KMS-11 (cell line): ENCODE data around the gene CACNA2D2.

Experiments used
- H2AFZ ChIP-seq: fragments of 200-600 bp; sonication (generic); 2 replicates; pipeline ENCODE4 v1.6.1; 2016; ENCODE audit warnings: antibody characterized with exemption, mixed run types, low read depth
- H3K27ac ChIP-seq: fragments of 200-600 bp; sonication (generic); 2 replicates; pipeline ENCODE4 v1.6.1; 2016; ENCODE audit warnings: mild to moderate bottlenecking, mixed run types
- H3K27me3 ChIP-seq: fragments of 200-600 bp; sonication (generic); 2 replicates; pipeline ENCODE4 v1.6.1; 2017; ENCODE audit warnings: mild to moderate bottlenecking, low read depth, mixed run types, moderate library complexity; ENCODE audit not compliant: insufficient read depth
- H3K36me3 ChIP-seq: fragments of 200-600 bp; sonication (generic); 2 replicates; pipeline ENCODE4 v1.6.1; 2017; ENCODE audit warnings: mild to moderate bottlenecking, mixed run types; ENCODE audit not compliant: insufficient read depth
- H3K4me1 ChIP-seq: fragments of 200-600 bp; sonication (generic); 2 replicates; pipeline ENCODE4 v1.6.1; 2016; ENCODE audit warnings: mild to moderate bottlenecking, low read depth, mixed run types; ENCODE audit not compliant: poor library complexity, severe bottlenecking
- H3K4me2 ChIP-seq: fragments of 200-600 bp; sonication (generic); 2 replicates; pipeline ENCODE4 v1.7.0; 2016; ENCODE audit warnings: mild to moderate bottlenecking, mixed run types
- H3K4me3 ChIP-seq: fragments of 200-600 bp; sonication (generic); IDR thresholded peaks from 2 replicates; pipeline ENCODE4 v1.6.1; 2017; ENCODE audit warnings: low read depth, low read length, mixed read lengths; ENCODE audit not compliant: insufficient read depth
- H3K79me2 ChIP-seq: fragments of 200-600 bp; sonication (generic); 2 replicates; pipeline ENCODE4 v1.6.1; 2016; ENCODE audit warnings: low read depth, mixed run types; ENCODE audit not compliant: insufficient read depth
- H3K9ac ChIP-seq: fragments of 200-600 bp; sonication (generic); 2 replicates; pipeline ENCODE4 v1.6.1; 2016; ENCODE audit warnings: mild to moderate bottlenecking, mixed run types
- H4K20me1 ChIP-seq: fragments of 200-600 bp; sonication (generic); 2 replicates; pipeline ENCODE4 v1.6.1; 2016; ENCODE audit warnings: mild to moderate bottlenecking, mixed run types; ENCODE audit not compliant: insufficient read depth
- TF ChIP-seq, protein P1 (sequence below): fragments of 200-600 bp; sonication (generic); conservative IDR thresholded peaks from 2 replicates; pipeline ENCODE4 v1.6.1; 2017; ENCODE audit warnings: low read depth, mild to moderate bottlenecking, antibody characterized with exemption, low read length, moderate library complexity, mixed read lengths

Gene CACNA2D2

DNA sequence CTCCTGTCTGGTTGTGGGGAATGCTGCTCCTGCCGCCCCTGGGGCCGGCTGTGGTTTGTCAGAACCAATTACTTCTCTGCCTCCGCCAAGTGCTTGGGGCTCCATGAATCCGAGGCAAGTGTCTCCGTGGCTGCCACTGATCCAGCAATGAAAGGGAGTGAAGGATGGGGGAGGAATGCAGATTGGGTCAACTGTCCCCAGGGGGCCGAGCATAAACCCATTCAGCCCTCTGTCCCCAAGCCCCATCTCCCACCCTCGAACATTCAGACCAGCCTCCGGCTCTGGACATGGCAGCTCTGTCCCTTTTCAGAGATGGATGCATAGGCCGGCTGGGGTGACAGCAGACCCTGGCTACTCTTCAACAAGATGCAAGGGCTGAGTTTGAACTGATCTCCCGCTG is 35.5 kb downstream of the CACNA2D2 start:
- Histone ChIP-seq H3K4me1 (peaks cover 19% of the 10 kb centered on the region), H3K9ac (no peak overlapping the region), H3K4me2 (no peak overlapping the region), H4K20me1 (no peaks in the 10 kb centered on the region), H3K36me3 (no peaks in the 10 kb centered on the region), H3K4me3 (no peak overlapping the region), H3K79me2 (no peaks in the 10 kb centered on the region), H2AFZ (no peak overlapping the region), H3K27me3 (no peaks in the 10 kb centered on the region), H3K27ac (no peak overlapping the region)
- TF ChIP-seq, protein P1, sequence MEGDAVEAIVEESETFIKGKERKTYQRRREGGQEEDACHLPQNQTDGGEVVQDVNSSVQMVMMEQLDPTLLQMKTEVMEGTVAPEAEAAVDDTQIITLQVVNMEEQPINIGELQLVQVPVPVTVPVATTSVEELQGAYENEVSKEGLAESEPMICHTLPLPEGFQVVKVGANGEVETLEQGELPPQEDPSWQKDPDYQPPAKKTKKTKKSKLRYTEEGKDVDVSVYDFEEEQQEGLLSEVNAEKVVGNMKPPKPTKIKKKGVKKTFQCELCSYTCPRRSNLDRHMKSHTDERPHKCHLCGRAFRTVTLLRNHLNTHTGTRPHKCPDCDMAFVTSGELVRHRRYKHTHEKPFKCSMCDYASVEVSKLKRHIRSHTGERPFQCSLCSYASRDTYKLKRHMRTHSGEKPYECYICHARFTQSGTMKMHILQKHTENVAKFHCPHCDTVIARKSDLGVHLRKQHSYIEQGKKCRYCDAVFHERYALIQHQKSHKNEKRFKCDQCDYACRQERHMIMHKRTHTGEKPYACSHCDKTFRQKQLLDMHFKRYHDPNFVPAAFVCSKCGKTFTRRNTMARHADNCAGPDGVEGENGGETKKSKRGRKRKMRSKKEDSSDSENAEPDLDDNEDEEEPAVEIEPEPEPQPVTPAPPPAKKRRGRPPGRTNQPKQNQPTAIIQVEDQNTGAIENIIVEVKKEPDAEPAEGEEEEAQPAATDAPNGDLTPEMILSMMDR, result no peak

DNA sequence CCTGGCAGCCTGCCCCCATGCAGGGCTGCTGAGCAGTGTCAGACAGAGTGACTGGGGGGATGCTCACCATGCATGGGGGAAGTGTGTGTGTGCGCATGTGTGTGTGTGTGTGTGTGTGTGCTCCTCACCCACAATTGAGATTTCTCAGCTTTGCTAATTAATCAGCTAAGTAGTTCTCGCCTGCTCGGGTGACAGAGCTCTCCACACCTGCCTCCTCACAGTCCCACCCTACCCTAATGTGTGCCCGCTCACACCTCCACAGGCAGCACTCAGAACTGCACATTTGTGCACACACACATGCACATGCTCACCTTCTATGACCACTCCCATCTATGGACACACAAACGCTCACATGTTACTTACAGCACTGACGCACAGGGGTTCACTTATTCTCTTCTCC is 37.3 kb downstream of the CACNA2D2 start:
- no peaks in the 10 kb centered on the region; the same call in 1 of the 2 replicates for H3K27me3 ChIP-seq
- H3K27ac ChIP-seq, result no peak overlapping the region
- no peak overlapping the region for H2AFZ ChIP-seq
- TF ChIP-seq, protein P1, result no peak
- no peak overlapping the region for H3K4me3 ChIP-seq
- H3K79me2 ChIP-seq, result no peaks in the 10 kb centered on the region
- no peaks in the 10 kb centered on the region for H3K36me3 ChIP-seq
- no peaks in the 10 kb centered on the region for H4K20me1 ChIP-seq
- H3K4me1 ChIP-seq, result peaks cover 2% of the 10 kb centered on the region
- no peak overlapping the region for H3K4me2 ChIP-seq
- no peak overlapping the region for H3K9ac ChIP-seq

DNA sequence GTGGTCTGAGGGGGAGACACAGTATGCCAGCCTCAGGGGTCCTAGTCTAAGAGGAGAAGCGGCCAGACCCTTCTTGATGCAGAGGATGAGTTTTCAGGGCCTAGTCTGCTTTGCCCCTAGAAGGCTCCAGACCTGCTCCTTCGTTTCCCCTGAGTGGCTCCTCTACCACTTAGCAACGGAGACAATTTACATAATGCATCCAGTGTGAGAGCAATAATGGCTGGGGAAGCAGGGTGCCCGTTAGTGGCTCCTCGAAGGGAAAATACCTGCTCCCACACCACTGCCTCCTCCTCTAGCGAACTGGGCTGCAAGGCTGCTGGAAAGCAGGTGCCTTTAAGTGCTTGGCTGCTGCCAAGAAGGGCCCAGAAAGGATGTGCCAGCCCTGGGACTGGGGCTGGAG is 38.9 kb downstream of the CACNA2D2 start:
- H3K79me2 ChIP-seq, result no peaks in the 10 kb centered on the region
- H2AFZ ChIP-seq, result no peak overlapping the region
- no peak overlapping the region for H3K27ac ChIP-seq
- no peaks in the 10 kb centered on the region for H3K4me1 ChIP-seq
- H3K27me3 ChIP-seq, result no peaks in the 10 kb centered on the region; the same call in 1 of the 2 replicates
- H3K4me3 ChIP-seq, result no peak overlapping the region
- H3K4me2 ChIP-seq, result no peak overlapping the region
- H4K20me1 ChIP-seq, result no peaks in the 10 kb centered on the region
- H3K36me3 ChIP-seq, result no peaks in the 10 kb centered on the region
- TF ChIP-seq, protein P1, result no peak
- H3K9ac ChIP-seq, result no peak overlapping the region

DNA sequence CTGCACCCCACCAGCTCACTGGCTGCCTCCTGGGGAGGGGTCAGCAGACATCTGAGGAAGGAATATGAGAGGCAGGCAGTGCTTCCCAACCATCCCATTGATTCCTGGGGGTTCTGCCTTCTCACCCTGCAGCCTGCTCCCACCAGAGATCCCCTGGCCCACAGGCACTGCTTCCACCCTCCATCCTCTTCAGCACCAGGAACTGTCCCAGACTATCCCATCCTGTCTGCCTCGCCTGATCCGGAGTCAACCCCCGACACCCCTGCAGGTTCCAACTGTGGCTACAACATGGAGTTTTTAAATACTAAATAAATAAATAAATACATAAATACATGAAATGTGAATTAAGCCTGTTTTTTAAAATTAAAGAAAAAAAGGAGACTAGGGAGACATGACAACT is 43.6 kb downstream of the CACNA2D2 start:
- H2AFZ ChIP-seq, result no peak overlapping the region

More for the DNA sequence above, 43.6 kb downstream of the CACNA2D2 start:
- Histone ChIP-seq H3K36me3 (no peaks in the 10 kb centered on the region), H4K20me1 (no peaks in the 10 kb centered on the region), H3K27me3 (peaks cover 2% of the 10 kb centered on the region; the same call in 1 of the 2 replicates), H3K4me2 (no peak overlapping the region), H3K4me1 (no peaks in the 10 kb centered on the region), H3K9ac (no peak overlapping the region), H3K79me2 (no peaks in the 10 kb centered on the region), H3K27ac (no peak overlapping the region), H3K4me3 (no peak overlapping the region)
- TF ChIP-seq, protein P1, result no peak
